Upper lobe of right lung (tissue), 1 donor: ENCODE data around the gene CD93. TPM values are rescaled to one million over a fixed set of nuclear protein-coding genes. Genes with fewer than 3 reads are reported as not detected.
A peak's percentile ranks its signal among the peaks of the same experiment; 100 is the strongest.

Source experiments
- ATAC-seq: fragments of 200-7000 bp; cut with Tn5 transposase; one replicate; pipeline ENCODE4 v1.9.1; 2020; ENCODE audit warnings: mild to moderate bottlenecking, moderate library complexity
- DNase-seq: peaks from one replicate; pipeline ENCODE4 v3.0.0-alpha.2; 2020
- H3K27ac ChIP-seq: fragments of 200-600 bp; one replicate; pipeline ENCODE4 v1.8.0; 2022
- H3K27me3 ChIP-seq: fragments of 200-600 bp; one replicate; pipeline ENCODE4 v1.8.0; 2022; ENCODE audit warnings: mild to moderate bottlenecking
- H3K36me3 ChIP-seq: fragments of 200-600 bp; one replicate; pipeline ENCODE4 v1.8.0; 2022
- H3K4me1 ChIP-seq: fragments of 200-600 bp; one replicate; pipeline ENCODE4 v1.8.0; 2022
- H3K4me3 ChIP-seq: fragments of 200-600 bp; one replicate; pipeline ENCODE4 v1.8.0; 2022; ENCODE audit warnings: mild to moderate bottlenecking
- H3K9me3 ChIP-seq: fragments of 200-600 bp; one replicate; pipeline ENCODE4 v1.8.0; 2022
- CTCF ChIP-seq: fragments of 200-600 bp; IDR thresholded peaks from one replicate; pipeline ENCODE4 v1.8.0; 2022; ENCODE audit warnings: antibody characterized with exemption
- intact Hi-C: fragments of 100-400 bp; cut with DNase I; formaldehyde crosslinking; loops from one replicate; pipeline ENCODE4 v1.11.0; 2022
- total RNA-seq: library from RNA; stranded (reverse); fragmentation: NEBNext Ultra II Directional; extraction: Animal tissue kit (Norgen Biotek cat#: 25700); gene quantifications from one replicate; pipeline ENCODE4 v1.2.1, GENCODE V29; 2021
- donor health status: DM: no; HTN: yes; CAD: no; lungs with severe emphysema.

The CD93 gene
- total RNA-seq, 1 donor from 2014 or later = 160 TPM

GRCh38 chr20:23034721-23035671 lies 51.1 kb downstream of the CD93 start, which contains the start of gene SSTR4:
Gene SSTR4, plus strand, starts transcription at chr20:23035312. Its CDS starts 172 bp downstream, at chr20:23035484.
- Histone ChIP-seq H3K4me3 (no peak within 1 kb of the TSS), H3K36me3 (no peaks in the 10 kb centered on the region), H3K27ac (no peak within 1 kb of the TSS), H3K27me3 (peaks cover 16% of the 10 kb centered on the region), H3K4me1 (no peaks in the 10 kb centered on the region), H3K9me3 (no peaks in the 10 kb centered on the region)
- TF ChIP-seq CTCF = no peak
- DNase-seq = no peak
- intact Hi-C loops = no loop called here
- peak; percentile 7 for ATAC-seq

- H3K4me3 ChIP-seq = no peak overlapping the region
- H3K27me3 ChIP-seq = peaks cover 16% of the 10 kb centered on the region
- ATAC-seq (no peak), DNase-seq (no peak)
- TF ChIP-seq CTCF = no peak
- intact Hi-C loops = no loop called here
- no peaks in the 10 kb centered on the region for H3K9me3 ChIP-seq
- H3K36me3 ChIP-seq = no peaks in the 10 kb centered on the region
- no peak overlapping the region for H3K27ac ChIP-seq
- no peaks in the 10 kb centered on the region for H3K4me1 ChIP-seq
Measured at GRCh38 chr20:23033918-23034317, 52.2 kb downstream of the CD93 start.

- Histone ChIP-seq H3K4me1 (no peaks in the 10 kb centered on the region), H3K4me3 (no peak overlapping the region), H3K36me3 (no peaks in the 10 kb centered on the region), H3K27me3 (peaks cover 16% of the 10 kb centered on the region), H3K27ac (no peak overlapping the region), H3K9me3 (no peaks in the 10 kb centered on the region)
- intact Hi-C loops = no loop called here
- DNase-seq (no peak), ATAC-seq (no peak)
- no peak for TF ChIP-seq CTCF
Measured at GRCh38 chr20:23032750-23033078, 53.4 kb downstream of the CD93 start.

- TF ChIP-seq CTCF = no peak
- H3K27me3 ChIP-seq = peaks cover 16% of the 10 kb centered on the region
- H3K27ac ChIP-seq = no peak overlapping the region
- H3K4me1 ChIP-seq = peaks cover 3% of the 10 kb centered on the region
- intact Hi-C loops = no loop called here
- no peak for DNase-seq
- ATAC-seq = no peak
- H3K9me3 ChIP-seq = no peaks in the 10 kb centered on the region
- H3K4me3 ChIP-seq = no peak overlapping the region
- H3K36me3 ChIP-seq = no peaks in the 10 kb centered on the region
Measured at GRCh38 chr20:23032056-23032749, 53.9 kb downstream of the CD93 start.

- Histone ChIP-seq H3K27me3 (peaks cover 9% of the 10 kb centered on the region), H3K9me3 (no peaks in the 10 kb centered on the region), H3K4me1 (peaks cover 3% of the 10 kb centered on the region), H3K36me3 (no peaks in the 10 kb centered on the region), H3K4me3 (no peak overlapping the region), H3K27ac (no peak overlapping the region)
- intact Hi-C loops = no loop called here
- ATAC-seq (no peak), DNase-seq (no peak)
- TF ChIP-seq CTCF = no peak
Measured at GRCh38 chr20:23031346-23031745, 54.8 kb downstream of the CD93 start.

Other genes starting within 250 kb of the CD93 start
- not detected for gene SSTR4, start 51.0 kb downstream of the CD93 start, total RNA-seq
- 104 TPM for gene THBD, start 36.7 kb downstream of the CD93 start, total RNA-seq